Keratinocyte (primary cell): ENCODE results near the gene SINHCAF. TPM values are rescaled to one million over a fixed set of nuclear protein-coding genes. Genes with fewer than 3 reads are reported as not detected.

ENCODE experiments used
- DNase-seq: peaks from one replicate; pipeline ENCODE4 v3.0.0-alpha.2; 2011; ENCODE audit warnings: low read depth, missing footprints, low spot score
- FAIRE-seq: peaks from 2 replicates; lab custom pipeline; 2011; peaks lifted over from hg19 to GRCh38; lab: Jason Lieb, UNC
- H2AFZ ChIP-seq: 2 replicates; pipeline ENCODE4 v1.6.0; 2012; ENCODE audit warnings: low read length, control low read depth, inconsistent platforms; ENCODE audit not compliant: control insufficient read depth
- H3K27ac ChIP-seq: 2 replicates; pipeline ENCODE4 v1.5.1; 2011; ENCODE audit warnings: low read length; ENCODE audit not compliant: control insufficient read depth, insufficient read depth
- H3K27me3 ChIP-seq: 3 replicates; pipeline ENCODE4 v1.6.0; 2011; ENCODE audit warnings: low read length; ENCODE audit not compliant: control insufficient read depth, insufficient read depth; ENCODE audit errors: extremely low read depth
- H3K36me3 ChIP-seq, 2 experiments: 2 replicates in 1 of 2; 3 replicates in 1 of 2; pipeline ENCODE4 v1.5.1; 2011; ENCODE audit warnings: low read length in 2 of 2, mild to moderate bottlenecking in 1 of 2; ENCODE audit not compliant: control insufficient read depth in 2 of 2, insufficient read depth in 2 of 2; ENCODE audit errors: extremely low read depth in 1 of 2
- H3K4me1 ChIP-seq: 3 replicates; pipeline ENCODE4 v1.5.1; 2011; ENCODE audit warnings: low read length; ENCODE audit not compliant: control insufficient read depth, insufficient read depth; ENCODE audit errors: extremely low read depth
- H3K4me2 ChIP-seq: 3 replicates; pipeline ENCODE4 v1.6.0; 2011; ENCODE audit warnings: low read depth, low read length; ENCODE audit not compliant: control insufficient read depth, insufficient read depth; ENCODE audit errors: extremely low read depth
- H3K4me3 ChIP-seq, 3 experiments: fragments of 200-600 bp in 1 of 3; sonication (generic) in 1 of 3; 2 replicates in 2 of 3; 3 replicates in 1 of 3; pipeline ENCODE4 v1.5.1; 2011 to 2016; ENCODE audit warnings: low read length in 3 of 3, mild to moderate bottlenecking in 3 of 3, control low read depth in 2 of 3, inconsistent platforms in 1 of 3, low read depth in 1 of 3, mixed read lengths in 1 of 3, mixed run types in 1 of 3, moderate library complexity in 1 of 3; ENCODE audit not compliant: control insufficient read depth in 2 of 3, insufficient read depth in 2 of 3; ENCODE audit errors: extremely low read depth in 1 of 3
- H3K79me2 ChIP-seq: 2 replicates; pipeline ENCODE4 v1.6.0; 2012; ENCODE audit warnings: low read length; ENCODE audit not compliant: control insufficient read depth, insufficient read depth
- H3K9ac ChIP-seq: 3 replicates; pipeline ENCODE4 v1.6.0; 2011; ENCODE audit warnings: low read length; ENCODE audit not compliant: control insufficient read depth, insufficient read depth; ENCODE audit errors: extremely low read depth
- H3K9me1 ChIP-seq: 3 replicates; pipeline ENCODE4 v1.6.0; 2011; ENCODE audit warnings: low read length; ENCODE audit not compliant: control insufficient read depth, insufficient read depth; ENCODE audit errors: extremely low read depth
- H3K9me3 ChIP-seq: 2 replicates; pipeline ENCODE4 v1.5.1; 2012; ENCODE audit warnings: low read depth, low read length; ENCODE audit not compliant: control insufficient read depth
- H4K20me1 ChIP-seq: 3 replicates; pipeline ENCODE4 v1.6.0; 2011; ENCODE audit warnings: low read length; ENCODE audit not compliant: control insufficient read depth, insufficient read depth; ENCODE audit errors: extremely low read depth
- CTCF ChIP-seq, 3 experiments: IDR thresholded peaks in 1 of 3; conservative IDR thresholded peaks in 1 of 3; optimal IDR thresholded peaks in 1 of 3; 2 replicates in 2 of 3; 3 replicates in 1 of 3; pipeline versions ENCODE3 to v1.5.1; 2011; ENCODE audit warnings: low read length in 3 of 3, mild to moderate bottlenecking in 3 of 3, moderate library complexity in 2 of 3, control low read depth in 1 of 3, inconsistent platforms in 1 of 3; ENCODE audit not compliant: insufficient read depth in 2 of 3; ENCODE audit errors: extremely low read depth in 1 of 3
- EZH2 ChIP-seq: IDR thresholded peaks from one replicate; pipeline ENCODE4 v1.6.1; 2012; ENCODE audit warnings: inconsistent platforms, mild to moderate bottlenecking, low read length, moderate library complexity
- dilution Hi-C: fragments of 300-500 bp; cut with MboI; formaldehyde crosslinking; loops from one replicate; pipeline ENCODE4 v1.7.0; 2020; ENCODE audit warnings: low sequenced_read_pairs; ENCODE audit not compliant: extremely low pct_ligation_motif_present
- polyA plus RNA-seq, 5 experiments: library from polyadenylated mRNA; depleted of rRNA in 3 of 5; stranded (reverse) in 3 of 5; stranded (forward) in 1 of 5; unstranded in 1 of 5; fragments of >200 nt; gene quantifications; 1 replicate in 1 of 5; 2 replicates in 3 of 5; 3 replicates in 1 of 5; pipeline versions ENCODE4 v1.2.1 to v1.2.3, GENCODE V29; 2011 to 2012; ENCODE audit warnings: missing spikeins in 2 of 5, low read depth in 1 of 5, low replicate concordance in 1 of 5

SINHCAF gene
- polyA plus RNA-seq, 1 donor (not counting 4 experiments of a cell fraction or from before 2014, with no cell fraction given), result 57.4 TPM

GRCh38 chr12:31234955-31235867, 90.7 kb downstream of the SINHCAF start:
- TF ChIP-seq CTCF (optimal IDR thresholded peaks at IDR 0.05 in 1 of 3, IDR thresholded peaks at IDR 0.05 in 1 of 3, conservative IDR thresholded peaks at IDR 0.05 in 1 of 3; ENCODE audit: extremely low read depth in 1 of 3, insufficient read depth in 2 of 3, low read length in 3 of 3) (peak; percentile 20 to 35 (median 22)), EZH2 (no peak)
- Histone ChIP-seq H2AFZ (no peak overlapping the region), H3K4me2 (no peak overlapping the region), H3K9ac (no peak overlapping the region), H3K9me1 (no peaks in the 10 kb centered on the region), H4K20me1 (no peaks in the 10 kb centered on the region), H3K27ac (no peak overlapping the region), H3K4me1 (no peaks in the 10 kb centered on the region), H3K27me3 (peaks cover 49% of the 10 kb centered on the region), H3K79me2 (no peaks in the 10 kb centered on the region), H3K9me3 (peaks cover 2% of the 10 kb centered on the region), H3K36me3 (no peaks in the 10 kb centered on the region), H3K4me3 (no peak overlapping the region)
- FAIRE-seq (no peak), DNase-seq (no peak)
- dilution Hi-C loops, result no loop called here

GRCh38 chr12:31234053-31234840, 91.7 kb downstream of the SINHCAF start:
- Histone ChIP-seq H3K9me1 (no peaks in the 10 kb centered on the region), H3K27me3 (peaks cover 49% of the 10 kb centered on the region), H3K79me2 (no peaks in the 10 kb centered on the region), H3K4me1 (peaks cover 6% of the 10 kb centered on the region), H3K4me3 (no peak overlapping the region), H3K9ac (no peak overlapping the region), H3K27ac (no peak overlapping the region), H3K36me3 (no peaks in the 10 kb centered on the region), H3K4me2 (no peak overlapping the region), H4K20me1 (no peaks in the 10 kb centered on the region), H3K9me3 (peaks cover 2% of the 10 kb centered on the region), H2AFZ (no peak overlapping the region)
- DNase-seq (no peak), FAIRE-seq (no peak)
- dilution Hi-C loops, result no loop called here
- no peak for TF ChIP-seq EZH2
- no peak for TF ChIP-seq CTCF (optimal IDR thresholded peaks at IDR 0.05 in 1 of 3, IDR thresholded peaks at IDR 0.05 in 1 of 3, conservative IDR thresholded peaks at IDR 0.05 in 1 of 3; ENCODE audit: extremely low read depth in 1 of 3, insufficient read depth in 2 of 3, low read length in 3 of 3)
